Activated naive CD4-positive, alpha-beta T cell (primary cell): ENCODE data around the gene AUNIP.

Source experiments
- DNase-seq, 4 experiments: peaks; one replicate each; lab custom pipeline; 2025; lab: John Stamatoyannopoulos, UW

Gene AUNIP

GRCh38 chr1:25794325-25794724 is 64.9 kb downstream of the AUNIP start:
- DNase-seq: no peak

- no peak for DNase-seq
These were observed 65.6 kb downstream of the AUNIP start for GRCh38 chr1:25793585-25794170.

DNA sequence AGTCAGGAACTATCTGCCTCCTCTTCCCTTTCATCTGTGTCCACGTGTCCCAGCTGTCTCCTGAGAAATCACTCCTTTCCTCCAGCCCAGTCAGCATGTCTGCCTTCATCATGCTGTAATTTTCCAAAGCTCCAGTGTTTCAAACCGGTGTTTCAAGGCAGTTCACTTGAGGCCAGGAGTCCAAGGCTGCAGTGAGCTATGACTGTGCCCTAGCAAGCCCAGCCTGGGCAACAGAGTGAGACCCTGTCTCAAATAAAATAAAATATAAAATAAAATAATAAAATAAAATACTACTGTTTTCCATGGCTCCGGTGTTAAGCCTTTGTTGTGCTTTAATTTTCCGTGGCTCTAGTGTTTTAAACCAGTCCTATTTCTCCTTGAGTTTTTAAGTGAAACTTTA is 67.1 kb downstream of the AUNIP start:
- no peak for DNase-seq

- no peak for DNase-seq
These were observed 68.8 kb downstream of the AUNIP start for GRCh38 chr1:25790472-25790871.

DNA sequence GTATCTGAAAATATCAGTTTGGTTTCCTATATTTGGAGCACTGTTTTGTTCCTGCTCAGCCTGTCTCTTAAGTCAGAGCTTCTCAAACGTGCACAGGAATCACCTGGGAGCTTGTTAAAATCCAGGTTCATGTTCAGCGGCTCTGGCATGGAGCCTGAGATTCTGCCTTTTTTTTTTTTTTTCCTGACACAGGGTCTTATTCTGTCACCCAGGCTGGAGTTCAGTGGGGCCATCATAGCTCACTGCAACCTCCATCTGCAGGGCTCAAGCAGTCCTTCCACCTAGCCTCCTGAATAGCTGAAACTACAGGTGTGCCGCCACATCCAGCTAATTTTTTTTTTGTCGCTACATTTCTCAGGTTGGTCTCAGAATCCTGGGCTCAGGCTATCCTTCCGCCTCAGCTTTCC is 71.5 kb downstream of the AUNIP start:
- DNase-seq: no peak

GRCh38 chr1:25786887-25787759 is 72.1 kb downstream of the AUNIP start:
- no peak for DNase-seq

DNA sequence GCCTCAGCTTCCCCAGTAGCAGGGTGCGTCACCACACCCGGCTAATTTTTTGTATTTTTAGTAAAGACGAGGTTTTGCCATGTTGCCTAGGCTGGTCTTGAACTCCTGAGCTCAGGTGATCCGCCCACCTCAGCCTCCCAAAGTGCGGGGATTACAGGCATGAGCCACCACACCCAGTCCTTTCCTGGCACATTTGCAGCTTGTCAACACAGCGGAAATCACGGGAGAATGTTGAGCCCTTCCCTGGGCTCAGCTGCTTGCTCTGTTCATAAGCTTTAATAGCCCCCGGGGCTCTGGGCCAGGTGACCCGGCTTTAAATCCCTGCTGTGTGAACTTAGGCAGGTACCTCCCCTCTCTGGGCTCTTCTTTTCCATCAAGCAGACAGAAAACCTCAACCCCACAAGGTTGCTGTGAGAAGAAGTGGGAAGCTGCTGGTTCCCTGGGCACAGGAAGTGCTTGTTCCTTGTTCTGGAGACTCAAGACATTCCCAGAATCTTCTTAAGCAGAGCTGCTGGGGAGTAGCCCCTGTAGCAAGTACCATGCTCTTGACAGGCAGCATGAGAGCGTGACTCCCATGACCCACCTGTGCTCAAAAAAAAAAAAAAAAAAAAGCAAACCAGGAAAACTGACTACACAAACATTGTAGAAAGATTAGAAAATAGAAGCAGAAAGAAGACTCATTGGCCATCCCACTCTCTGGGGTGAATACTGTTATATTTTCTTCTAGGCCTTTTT is 73.8 kb downstream of the AUNIP start:
- DNase-seq: no peak

GRCh38 chr1:25784575-25785051 is 74.6 kb downstream of the AUNIP start:
- DNase-seq: no peak
